GM21526 (cell line): Measurements from ENCODE around the gene ARHGEF2.

ENCODE experiments used
- ATAC-seq: cut with Tn5 transposase; IDR thresholded peaks from one replicate; pipeline ENCODE4 v1.9.1; 2021; ENCODE audit warnings: moderate library complexity; ENCODE audit not compliant: unreplicated experiment, low FRiP score

The ARHGEF2 gene

GRCh38 chr1:155978325-155978972, at the start of gene ARHGEF2:
TSS of gene ARHGEF2 (minus strand) at chr1:155978547. CDS start at chr1:155978427, 120 bp downstream.
- peak; percentile 40 for ATAC-seq

DNA sequence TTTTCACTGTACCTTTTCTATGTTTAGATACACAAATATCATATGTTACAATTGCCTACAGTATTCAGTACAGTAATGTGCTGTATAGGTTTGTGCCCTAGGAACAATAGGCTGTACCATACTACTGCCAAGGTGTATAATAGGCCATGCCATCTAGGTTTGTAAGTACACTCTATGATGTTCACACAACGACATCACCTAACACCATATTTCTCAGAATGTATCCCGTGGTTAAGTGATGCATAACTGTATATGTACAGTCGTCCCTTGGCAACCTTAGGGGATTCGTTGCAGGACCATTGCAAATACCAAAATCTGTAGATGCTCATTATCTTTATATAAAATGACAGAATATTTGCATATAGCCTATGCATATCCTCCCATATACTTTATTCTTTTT, 48.2 kb upstream of the ARHGEF2 start:
- no peak for ATAC-seq

DNA sequence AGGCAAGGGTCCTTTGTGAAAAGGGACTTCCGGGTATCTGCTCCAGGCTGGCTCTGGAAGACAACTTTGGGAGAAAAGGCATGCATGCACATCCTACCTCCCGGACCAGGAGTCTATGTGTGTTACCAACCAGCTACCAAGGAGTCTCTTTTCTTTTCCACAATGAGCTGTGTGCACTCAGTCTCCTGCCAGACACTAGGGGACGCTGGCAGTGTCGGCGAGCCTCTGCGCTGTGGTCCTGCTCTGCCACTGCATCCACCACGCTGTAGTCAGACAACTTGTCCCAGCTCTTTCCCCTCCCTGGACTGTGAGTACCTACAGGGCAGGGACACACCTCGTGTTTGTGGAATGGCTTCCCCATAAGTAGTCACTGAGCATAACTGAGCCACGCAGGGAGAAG, 47.5 kb upstream of the ARHGEF2 start:
- ATAC-seq = no peak

DNA sequence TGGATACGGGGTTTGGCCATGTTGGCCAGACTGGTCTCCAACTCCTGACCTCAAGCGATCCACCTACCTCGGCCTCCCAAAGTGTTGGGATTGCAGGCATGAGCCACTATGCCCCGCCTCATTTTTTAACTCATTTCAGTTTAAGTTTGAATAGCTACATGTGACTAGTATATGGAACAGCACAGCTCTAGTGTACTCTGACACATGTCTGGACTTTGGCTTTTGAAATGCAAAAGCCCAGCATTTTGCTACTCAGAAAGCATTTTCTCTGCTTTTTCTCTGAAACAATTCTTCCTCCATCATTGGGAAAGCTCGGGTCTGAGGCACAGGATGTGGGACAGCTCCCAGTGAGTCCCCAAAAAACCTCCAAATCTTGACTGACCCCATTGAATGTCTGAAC, 46.5 kb upstream of the ARHGEF2 start:
- ATAC-seq = no peak

DNA sequence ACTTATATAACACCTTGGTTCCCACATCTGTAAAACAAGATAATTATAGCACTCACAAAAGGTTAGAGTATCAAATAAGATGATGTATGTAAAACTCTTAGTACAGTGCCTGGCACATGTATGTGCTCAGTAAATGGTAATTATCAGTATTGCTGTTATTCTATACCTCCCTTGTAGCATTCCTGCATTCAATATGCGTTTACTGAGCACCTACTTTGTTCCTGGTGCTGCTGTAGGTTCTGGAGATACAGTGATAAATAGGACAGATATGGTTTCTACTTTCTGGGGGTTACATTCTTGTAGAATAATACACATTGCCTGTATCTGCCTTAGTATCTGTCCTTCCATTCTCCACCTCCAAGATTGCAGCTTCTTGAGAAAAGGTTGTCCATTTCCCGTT, 43.6 kb upstream of the ARHGEF2 start:
- ATAC-seq = no peak

- ATAC-seq = no peak
Observed at GRCh38 chr1:156021093-156021428, 42.7 kb upstream of the ARHGEF2 start.

DNA sequence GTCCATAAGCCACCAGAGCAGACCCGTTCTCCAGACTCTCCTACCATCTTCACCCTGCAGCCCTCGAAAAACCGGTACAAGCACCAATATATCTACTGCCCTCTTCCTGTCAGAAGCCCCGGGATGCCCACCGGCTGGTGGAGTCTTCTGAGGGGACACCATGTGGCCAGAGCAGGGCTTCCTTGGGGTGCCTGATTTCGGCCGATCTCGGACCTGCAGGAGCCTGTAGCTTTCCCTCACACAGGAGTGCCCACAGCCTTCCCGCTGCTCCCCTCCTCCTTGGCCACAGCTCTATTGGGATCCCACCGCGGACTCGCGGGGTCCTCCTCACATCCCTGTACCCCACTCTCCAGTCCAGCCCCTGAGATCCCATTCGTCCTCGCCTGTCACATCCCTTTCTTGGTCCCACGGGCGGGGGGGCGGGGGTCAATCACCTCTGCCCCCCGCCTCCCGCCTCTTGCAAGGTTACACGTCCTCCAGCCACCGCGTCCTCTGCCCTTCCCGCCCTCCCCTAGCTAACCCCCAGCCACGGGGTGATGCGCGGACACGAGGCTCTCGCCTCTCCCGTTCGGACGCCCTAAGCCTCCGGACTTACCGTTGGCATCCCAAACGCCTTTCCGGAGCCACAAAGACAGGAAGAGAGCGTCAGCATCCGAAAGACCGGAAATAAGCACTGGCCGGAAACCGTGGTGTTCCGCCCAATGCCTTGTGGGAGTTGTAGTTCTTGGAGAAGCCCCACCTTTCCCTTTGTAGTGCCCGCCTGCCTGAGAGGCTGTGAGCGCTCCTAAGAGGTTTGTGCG, 42.1 kb upstream of the ARHGEF2 start, which contains the start of gene SSR2:
Gene SSR2 (minus strand): TSS at position 659 of the 800 bp plus-strand sequence. CDS start 784 bp downstream, outside the sequence.
- ATAC-seq = peak; percentile 87

GRCh38 chr1:156019946-156020292, 41.6 kb upstream of the ARHGEF2 start:
- ATAC-seq = no peak

DNA sequence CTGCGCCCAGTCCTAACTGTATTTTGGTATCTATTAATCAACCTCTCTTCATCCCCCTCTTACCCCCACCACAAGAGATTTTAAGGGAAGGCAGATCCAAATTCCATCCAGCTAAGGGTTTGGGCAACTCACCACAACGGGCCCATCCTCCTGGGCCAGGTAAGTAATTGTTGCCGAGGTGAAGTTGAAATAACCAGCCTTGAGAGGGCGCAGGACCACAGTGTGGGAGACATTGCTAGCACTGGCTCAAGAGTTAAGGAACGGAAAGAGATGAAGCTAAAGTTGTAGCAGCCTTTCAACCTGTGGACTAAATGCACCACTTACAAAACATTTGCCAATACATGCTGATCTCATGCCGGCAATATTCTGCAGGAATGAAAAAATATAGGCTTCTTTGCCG, 36.5 kb upstream of the ARHGEF2 start:
- ATAC-seq = no peak

- ATAC-seq = peak; percentile 61
Observed at GRCh38 chr1:156012051-156012817, 33.9 kb upstream of the ARHGEF2 start.

GRCh38 chr1:156009404-156009803, 31.1 kb upstream of the ARHGEF2 start:
- no peak for ATAC-seq

- ATAC-seq = no peak
Observed at GRCh38 chr1:156006666-156007376, 28.5 kb upstream of the ARHGEF2 start.

- no peak for ATAC-seq
Observed at GRCh38 chr1:156004843-156005584, 26.7 kb upstream of the ARHGEF2 start.

DNA sequence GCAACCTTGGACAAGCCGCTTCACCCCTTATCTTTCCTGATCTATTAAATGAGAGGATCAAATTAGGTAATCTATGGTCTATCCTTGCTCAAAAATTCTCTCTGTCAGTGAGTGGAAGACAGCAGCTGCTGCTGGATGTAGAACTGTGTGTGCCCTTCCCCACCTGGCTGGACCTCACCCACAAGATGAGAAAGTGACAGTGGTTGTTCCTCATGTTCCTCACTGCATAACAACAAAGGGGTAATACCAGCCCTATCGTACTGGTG, 25.5 kb upstream of the ARHGEF2 start:
- no peak for ATAC-seq

DNA sequence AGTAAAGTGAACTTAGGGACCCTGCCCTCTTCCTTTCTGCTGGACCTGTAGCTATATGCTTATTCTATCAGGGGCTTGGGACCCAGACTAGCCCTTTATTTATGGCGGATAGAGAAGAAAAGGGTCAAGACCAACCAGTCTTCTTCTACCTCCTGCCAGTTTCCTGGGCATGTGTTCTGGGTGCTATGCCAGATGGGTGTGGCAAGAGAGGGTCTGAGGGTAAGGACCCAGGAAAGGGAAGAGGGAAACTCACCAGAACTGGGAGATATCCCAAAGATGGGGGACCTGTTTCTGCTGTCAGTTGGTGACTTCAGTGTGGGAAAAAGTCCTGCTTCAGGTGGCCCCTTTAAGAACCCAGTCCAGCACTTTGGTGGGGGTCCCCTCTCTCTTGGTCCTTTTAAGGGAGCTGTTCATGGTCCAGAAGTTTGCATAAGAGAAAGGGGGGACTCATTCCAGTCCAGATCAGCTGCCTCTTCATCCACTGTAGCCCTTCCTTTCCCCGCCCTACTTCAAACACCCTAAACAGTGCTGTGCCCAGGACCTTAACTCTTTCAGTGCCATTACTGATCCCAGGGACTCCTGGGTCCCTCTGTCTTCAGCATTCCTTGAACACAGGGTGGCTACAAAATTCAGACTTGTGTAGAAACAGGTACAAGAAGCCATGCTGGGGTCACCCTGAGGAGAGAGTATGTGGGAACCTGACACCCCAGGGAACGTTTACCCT, 24.0 kb upstream of the ARHGEF2 start:
- no peak for ATAC-seq

- no peak for ATAC-seq
Observed at GRCh38 chr1:156001662-156002171, 23.4 kb upstream of the ARHGEF2 start.

DNA sequence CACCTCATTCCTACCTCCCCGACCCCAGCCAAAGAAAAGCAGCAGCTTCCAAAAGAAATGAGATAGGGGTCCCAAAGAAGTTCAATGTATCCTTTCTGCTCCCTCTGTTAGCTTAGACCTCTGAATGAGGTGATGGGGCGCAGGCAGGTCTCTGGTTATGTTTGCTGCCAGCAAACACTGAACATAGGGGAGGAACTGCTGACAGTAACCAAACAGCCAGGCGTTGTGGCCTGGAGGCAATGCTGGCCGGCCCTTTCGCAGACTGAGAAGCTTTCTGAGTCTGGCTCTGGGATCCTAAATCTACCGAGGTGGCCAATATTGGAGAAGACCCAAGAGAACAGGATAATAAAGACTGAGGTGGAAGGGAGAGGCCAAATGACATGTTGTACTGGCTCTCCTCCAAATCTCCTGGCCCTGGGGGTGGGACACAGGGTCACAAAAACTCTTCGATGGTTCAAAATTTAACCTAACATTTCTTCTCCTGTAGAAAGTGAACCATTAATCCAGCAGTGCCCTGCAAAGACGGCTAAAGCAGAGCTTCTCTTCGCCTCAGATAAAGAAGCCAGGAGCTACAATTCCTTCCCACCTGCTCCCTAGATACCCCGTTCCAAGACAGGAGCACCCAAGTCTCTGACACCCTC, 22.8 kb upstream of the ARHGEF2 start:
- no peak for ATAC-seq

DNA sequence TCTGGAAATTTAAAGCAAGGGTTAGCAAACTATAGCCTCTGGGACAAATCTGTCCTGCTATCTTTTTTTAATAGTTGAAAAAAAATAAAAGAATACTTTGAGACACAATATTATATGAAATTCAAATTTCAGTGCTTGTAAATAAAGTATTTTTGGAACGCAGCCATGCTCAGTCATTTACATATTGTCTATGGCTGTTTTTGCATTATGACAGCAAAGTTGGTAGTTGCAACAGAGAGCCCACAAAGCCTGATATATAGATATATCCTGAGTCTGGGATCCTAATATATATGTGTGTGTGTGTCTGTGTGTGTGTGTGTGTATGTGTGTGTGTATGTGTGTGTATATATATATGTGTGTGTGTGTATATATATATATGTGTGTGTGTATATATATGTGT, 21.6 kb upstream of the ARHGEF2 start:
- no peak for ATAC-seq

DNA sequence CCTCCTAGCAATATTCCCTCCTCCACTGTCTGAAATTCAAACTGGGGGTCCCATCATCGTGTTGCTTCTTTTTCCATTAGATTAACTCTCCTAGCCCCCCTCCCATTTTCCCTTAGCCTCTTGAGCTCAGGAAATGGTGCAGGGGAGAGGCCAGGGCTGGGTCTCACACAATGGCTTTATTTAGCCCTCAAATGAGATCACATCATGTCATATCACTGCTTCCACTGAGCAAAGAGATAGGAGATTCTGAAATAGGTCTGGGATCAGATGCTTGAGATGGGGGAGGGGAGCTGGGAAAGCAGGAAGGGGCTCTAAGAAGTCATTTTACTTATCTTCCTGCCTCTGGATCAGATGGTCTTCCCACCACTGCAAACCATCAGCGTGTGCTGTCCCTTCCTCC, 17.8 kb upstream of the ARHGEF2 start:
- no peak for ATAC-seq
